GM10248 (cell line): ENCODE measurements around the gene LLGL2.

Experiments
- CTCF ChIA-PET: fragments of 300-600 bp; sonication (Branson Sonifier 250); formaldehyde crosslinking; extraction: SDS; loops from one replicate; lab custom pipeline; 2021; ENCODE audit warnings: antibody characterized with exemption; lab: Yijun Ruan, JAX
- POLR2A ChIA-PET: fragments of 350-650 bp; sonication (Branson Sonifier 250); formaldehyde crosslinking; extraction: SDS; loops from one replicate; lab custom pipeline; 2020; ENCODE audit warnings: antibody characterized with exemption; lab: Yijun Ruan, JAX
- DNase-seq: peaks from one replicate; pipeline ENCODE4 v3.0.0; 2012; ENCODE audit errors: extremely low spot score
- TF ChIP-seq, protein P1 (sequence below): IDR thresholded peaks from 2 replicates; pipeline ENCODE4 v1.5.1; 2012; ENCODE audit warnings: mild to moderate bottlenecking, low read depth; ENCODE audit errors: extremely low read depth, missing control alignments, control extremely low read depth

Gene LLGL2

DNA sequence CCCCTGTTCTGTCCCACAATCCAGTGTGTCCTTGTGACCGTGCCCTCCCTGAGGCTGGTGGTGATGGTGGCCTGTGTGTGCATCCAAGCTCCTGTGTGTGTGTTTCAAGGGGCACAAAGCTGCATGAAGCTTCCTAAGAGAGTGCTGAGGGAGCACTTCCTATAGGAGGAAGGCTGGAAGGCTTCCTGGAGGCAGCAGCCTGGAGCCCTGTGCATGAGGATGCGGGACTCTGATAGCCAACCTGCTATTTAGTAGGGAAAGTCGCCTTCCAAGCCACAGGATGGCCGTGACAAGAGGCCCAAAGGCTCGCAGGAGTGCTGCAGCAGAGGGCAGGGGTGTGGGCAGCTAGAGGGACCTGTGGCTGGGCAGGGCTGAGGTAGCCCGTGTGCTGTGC lies 70.4 kb downstream of the LLGL2 start:
- CTCF ChIA-PET, result interaction anchor here (3.6 to 10.3 kb wide), 2 partner anchors 152 to 157 kb away, joined by 15 to 165 read pairs; no protein-coding TSS in a partner anchor
- POLR2A ChIA-PET, result no interaction called here
- TF ChIP-seq, protein P1, sequence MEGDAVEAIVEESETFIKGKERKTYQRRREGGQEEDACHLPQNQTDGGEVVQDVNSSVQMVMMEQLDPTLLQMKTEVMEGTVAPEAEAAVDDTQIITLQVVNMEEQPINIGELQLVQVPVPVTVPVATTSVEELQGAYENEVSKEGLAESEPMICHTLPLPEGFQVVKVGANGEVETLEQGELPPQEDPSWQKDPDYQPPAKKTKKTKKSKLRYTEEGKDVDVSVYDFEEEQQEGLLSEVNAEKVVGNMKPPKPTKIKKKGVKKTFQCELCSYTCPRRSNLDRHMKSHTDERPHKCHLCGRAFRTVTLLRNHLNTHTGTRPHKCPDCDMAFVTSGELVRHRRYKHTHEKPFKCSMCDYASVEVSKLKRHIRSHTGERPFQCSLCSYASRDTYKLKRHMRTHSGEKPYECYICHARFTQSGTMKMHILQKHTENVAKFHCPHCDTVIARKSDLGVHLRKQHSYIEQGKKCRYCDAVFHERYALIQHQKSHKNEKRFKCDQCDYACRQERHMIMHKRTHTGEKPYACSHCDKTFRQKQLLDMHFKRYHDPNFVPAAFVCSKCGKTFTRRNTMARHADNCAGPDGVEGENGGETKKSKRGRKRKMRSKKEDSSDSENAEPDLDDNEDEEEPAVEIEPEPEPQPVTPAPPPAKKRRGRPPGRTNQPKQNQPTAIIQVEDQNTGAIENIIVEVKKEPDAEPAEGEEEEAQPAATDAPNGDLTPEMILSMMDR, result no peak
- DNase-seq, result no peak

DNA sequence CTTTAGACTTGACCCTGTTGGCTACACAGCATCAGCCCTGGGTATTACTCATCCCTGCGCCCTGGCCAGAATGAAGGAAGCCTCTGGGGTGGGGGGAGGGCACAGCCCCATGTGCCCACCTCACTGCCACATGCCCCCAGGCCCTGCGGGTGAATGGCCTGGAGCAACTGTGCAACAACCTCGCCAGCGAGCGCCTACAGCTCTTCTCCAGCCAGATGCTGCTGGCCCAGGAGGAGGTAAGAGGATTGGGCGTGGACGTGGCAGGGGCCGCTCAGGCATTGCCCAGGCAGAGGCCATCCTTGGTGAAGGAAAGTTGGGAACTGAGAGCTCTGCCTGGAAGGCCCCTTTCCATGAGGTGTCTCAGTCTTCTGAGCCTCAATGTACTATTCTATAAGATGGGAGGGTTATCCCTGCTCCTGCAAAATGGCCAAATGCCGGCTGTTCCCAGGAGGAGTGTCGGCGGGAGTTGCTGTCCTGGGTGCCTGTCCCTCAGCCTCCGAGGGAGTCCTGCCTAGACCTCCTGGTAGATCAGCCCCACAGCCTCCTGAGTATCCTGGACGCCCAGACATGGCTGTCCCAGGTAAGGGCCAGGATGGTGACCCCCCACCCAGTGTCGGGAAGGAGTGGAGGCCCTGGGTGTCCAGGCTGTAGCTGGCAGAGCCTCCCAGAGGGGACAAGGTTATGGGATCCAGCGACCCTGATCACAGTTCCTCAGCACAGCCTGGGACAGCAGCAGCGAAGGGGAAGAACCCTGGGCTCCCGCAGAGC lies 71.0 kb downstream of the LLGL2 start:
- ChIA-PET CTCF (interaction anchor here (1.3 to 10.3 kb wide), 3 partner anchors 15 to 157 kb away, joined by 3 to 165 read pairs (median 15); no protein-coding TSS in a partner anchor), POLR2A (no interaction called here)
- TF ChIP-seq, protein P1, result no peak
- DNase-seq, result no peak

DNA sequence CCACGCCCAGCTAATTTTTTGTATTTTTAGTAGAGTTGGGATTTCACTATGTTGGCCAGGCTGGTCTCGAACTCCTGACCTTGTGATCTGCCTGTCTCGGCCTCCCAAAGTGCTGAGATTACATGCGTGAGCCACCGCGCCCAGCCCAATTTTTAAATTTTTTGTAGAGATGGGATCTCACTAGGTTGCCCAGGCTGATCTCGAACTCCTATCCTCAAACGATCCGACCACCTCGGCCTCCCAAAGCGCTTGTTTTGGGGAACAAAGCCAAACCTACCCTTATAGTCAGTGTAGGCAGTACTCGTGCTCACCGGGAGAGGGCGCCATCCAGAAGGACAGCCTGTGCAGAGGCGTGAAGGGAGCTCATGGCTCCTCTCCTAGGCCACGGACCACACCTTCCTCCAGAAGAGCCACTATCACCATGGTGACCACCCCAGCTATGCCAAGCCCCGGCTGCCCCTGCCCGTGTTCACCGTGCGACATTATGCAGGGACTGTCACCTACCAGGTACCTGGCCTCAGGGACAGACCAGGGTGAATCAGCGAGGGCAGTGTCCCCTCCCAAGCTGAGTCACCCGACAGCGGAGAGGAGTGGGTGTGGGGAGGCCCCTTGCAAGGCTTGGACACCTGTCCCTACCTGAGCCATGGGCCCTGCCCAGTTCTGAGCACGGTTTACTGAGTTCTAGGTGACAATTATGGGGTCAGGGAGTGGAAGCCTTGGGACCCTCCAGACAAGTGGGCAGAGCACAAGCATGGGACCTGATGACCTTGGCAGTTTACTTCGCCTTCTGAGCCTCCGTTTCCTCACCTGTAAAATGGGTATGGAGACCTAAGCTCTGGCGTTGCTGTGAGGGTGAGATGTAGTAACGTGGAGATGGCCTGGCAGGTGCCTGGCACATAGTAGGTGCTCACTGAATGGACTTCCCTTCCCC lies 75.8 kb downstream of the LLGL2 start:
- CTCF ChIA-PET, result interaction anchor here (0.5 to 10.3 kb wide), 55 partner anchors 9 to 254 kb away, joined by 3 to 165 read pairs (median 4); partner anchors contain the start of genes LLGL2, RECQL5, SMIM5 and TMEM94

DNA sequence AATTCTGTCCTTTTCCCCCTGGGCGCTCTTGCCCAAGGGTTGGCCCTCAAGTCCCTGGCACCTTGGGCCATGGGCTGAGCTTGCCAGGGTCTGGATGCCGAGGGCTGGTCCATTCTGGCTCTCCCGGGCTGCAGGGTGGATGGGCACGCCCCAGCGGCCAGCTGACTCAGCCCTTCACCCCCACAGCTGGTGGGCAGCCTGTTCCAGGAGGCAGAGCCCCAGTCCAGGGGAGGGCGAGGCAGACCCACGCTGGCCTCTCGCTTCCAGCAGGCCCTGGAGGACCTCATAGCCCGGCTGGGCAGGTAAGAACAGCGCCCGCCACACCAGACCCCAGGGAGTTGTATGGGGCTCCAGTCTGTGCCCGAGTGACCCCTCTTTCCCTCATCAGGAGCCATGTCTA lies 77.1 kb downstream of the LLGL2 start:
- CTCF ChIA-PET, result interaction anchor here (1.4 to 10.3 kb wide), 13 partner anchors 8 to 155 kb away, joined by 4 to 165 read pairs (median 18); partner anchors contain the start of gene SMIM5
- no peak for DNase-seq
- POLR2A ChIA-PET, result no interaction called here
- TF ChIP-seq, protein P1, result no peak

More for the DNA sequence above, 75.8 kb downstream of the LLGL2 start:
- DNase-seq, result peak; percentile 81
- POLR2A ChIA-PET, result interaction anchor here (0.5 kb wide), 1 partner anchor 288 kb away, joined by 3 read pairs; no protein-coding TSS in a partner anchor
- TF ChIP-seq, protein P1, result peak; percentile 85

DNA sequence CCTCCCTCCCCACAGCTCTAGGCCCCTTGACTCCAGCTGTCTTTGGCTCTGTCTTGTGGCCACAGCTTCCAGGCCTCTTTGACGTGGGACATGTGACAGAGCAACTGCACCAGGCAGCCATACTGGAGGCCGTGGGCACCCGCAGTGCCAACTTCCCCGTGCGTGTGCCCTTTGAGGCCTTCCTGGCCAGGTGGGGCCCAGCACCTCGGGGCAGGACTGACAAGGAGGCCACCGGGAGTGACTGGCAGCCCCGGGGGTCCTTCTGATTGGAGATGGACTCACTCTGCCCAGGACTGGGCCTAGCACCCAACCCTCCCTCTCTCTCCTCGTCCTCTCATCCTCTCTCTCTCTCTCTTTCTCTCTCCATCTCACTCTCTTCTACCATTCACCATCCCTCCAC lies 77.6 kb downstream of the LLGL2 start:
- TF ChIP-seq, protein P1, result no peak
- no peak for DNase-seq
- ChIA-PET CTCF (interaction anchor here (1.6 to 10.3 kb wide), 9 partner anchors 7 to 150 kb away, joined by 4 to 165 read pairs (median 28); partner anchors contain the start of gene SMIM5), POLR2A (no interaction called here)
